HG02938 (cell line): Measurements from ENCODE around the gene DAB1.

Experiments used
- ATAC-seq: cut with Tn5 transposase; IDR thresholded peaks from one replicate; pipeline ENCODE4 v1.9.1; 2021; ENCODE audit warnings: mild to moderate bottlenecking, moderate library complexity; ENCODE audit not compliant: unreplicated experiment

The DAB1 gene

GRCh38 chr1:56995414-56996100, 428.3 kb downstream of the DAB1 start:
- no peak for ATAC-seq

DNA sequence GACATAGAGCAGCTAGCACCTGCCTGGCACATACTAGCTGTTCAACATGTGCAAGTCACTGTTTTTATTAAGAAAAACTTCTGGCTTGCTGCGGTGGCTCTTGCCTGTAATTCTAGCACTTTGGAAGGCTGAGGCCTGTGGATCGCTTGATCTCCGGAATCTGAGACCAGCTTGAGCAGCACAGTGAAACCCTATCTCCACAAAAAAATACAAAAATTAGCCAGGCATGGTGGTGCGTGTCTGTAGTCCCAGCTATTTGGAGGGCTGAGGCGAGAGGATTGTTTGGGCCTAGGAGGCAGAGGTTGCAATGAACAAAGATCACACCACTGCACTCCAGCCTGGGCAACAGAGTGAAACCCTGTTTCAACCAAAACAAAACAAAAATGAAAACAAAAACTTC, 430.4 kb downstream of the DAB1 start:
- ATAC-seq: no peak

GRCh38 chr1:56992318-56993125, 431.3 kb downstream of the DAB1 start:
- no peak for ATAC-seq

DNA sequence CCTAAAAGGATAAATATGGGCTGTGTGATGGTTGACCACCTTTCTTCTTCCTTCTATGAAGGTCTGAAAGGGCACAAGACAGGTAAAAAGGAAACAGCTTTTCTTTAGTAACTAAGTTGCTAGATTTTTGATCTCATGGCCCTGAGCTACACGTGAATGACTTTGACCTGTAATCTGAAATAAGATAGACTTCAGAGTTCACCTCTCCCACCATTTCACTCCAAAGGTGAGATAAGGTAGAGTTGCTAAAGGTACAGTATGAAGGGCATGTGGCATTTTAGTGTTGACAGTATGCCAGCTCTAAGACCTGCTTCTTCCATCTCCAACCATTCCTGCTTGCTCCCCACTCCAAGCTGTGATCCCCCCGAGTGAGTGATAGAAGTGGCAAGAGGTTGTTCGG, 432.3 kb downstream of the DAB1 start:
- no peak for ATAC-seq

DNA sequence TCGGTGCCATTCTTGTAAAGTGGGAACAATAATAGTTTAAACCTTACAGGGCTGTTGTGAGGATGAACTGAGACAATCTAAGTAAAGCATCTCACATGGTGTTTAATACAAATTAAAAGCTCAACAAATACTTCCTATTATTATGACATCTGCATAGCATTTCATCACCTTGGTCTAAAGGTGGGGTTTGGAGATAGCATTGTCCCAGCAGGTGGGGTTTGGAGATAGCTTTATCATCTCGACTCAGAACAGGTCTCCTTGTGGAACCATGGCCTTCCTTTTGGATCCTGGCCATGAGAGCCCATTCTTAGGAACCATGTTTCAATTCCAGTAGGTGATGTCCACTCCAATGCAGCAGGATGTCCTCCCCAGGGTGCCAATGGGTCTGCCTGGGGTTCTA, 437.5 kb downstream of the DAB1 start:
- ATAC-seq: no peak

DNA sequence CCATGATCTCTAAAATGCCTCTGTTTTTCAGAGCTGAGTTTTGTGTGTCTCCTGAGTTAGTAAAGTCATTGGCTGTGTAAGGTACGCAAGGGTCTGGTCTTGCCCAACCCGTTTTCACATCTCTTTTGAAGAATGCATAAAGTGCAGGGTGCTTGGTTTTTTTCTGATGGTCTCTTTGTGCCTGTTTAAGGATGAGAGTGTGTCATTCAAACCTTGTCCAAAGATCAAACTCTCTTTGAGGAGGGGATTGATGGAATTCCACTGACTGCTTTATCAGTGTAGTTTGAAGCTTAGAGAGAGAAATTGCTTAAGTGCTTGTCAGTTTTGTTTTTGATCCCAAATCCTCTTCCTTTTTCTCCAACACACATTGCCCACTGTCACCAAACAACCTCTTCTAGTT, 438.0 kb downstream of the DAB1 start:
- no peak for ATAC-seq

- no peak for ATAC-seq
Observed at GRCh38 chr1:56983484-56983883, 440.4 kb downstream of the DAB1 start.

- ATAC-seq: no peak
Observed at GRCh38 chr1:56979986-56980755, 443.7 kb downstream of the DAB1 start.

DNA sequence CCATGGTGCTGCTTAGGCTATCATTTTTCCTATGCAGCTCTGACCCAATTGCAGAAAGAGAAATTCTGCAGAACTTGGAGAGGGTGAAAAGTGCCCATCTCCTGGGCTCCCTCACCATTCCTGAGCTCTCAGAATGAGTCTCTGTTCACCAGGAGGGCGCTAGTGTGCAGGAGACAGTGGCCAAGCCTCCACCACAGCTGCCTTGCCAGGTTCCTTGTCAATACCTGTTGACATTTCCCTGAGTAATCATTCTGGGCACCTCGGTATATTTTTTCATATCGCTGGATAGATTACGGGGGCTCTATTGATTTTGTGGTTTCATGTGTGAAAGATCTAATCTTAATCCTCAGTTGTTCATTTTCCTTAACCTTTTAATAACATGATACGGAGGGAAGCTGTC, 445.0 kb downstream of the DAB1 start:
- no peak for ATAC-seq

- ATAC-seq: no peak
Observed at GRCh38 chr1:56977910-56978309, 445.9 kb downstream of the DAB1 start.

DNA sequence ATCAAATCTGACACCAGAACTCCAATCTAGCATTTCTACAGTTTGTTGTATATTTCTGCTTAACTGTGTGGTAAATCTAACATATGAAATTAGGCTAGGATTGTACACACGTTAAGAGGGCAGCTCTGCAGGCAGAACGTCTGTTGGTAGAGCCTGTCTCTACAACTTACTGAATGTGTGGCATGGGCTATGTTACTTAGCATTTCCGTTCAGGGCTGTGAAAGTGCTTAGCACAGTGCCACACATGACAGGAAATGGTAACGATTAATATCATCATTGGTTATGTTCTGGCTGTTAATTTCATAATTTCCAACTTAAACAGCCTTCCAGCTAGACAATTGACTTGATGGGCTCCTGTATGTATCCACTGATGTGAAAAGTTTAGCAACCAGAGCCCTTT, 448.4 kb downstream of the DAB1 start:
- ATAC-seq: no peak

GRCh38 chr1:56973923-56974742, 449.7 kb downstream of the DAB1 start:
- no peak for ATAC-seq

DNA sequence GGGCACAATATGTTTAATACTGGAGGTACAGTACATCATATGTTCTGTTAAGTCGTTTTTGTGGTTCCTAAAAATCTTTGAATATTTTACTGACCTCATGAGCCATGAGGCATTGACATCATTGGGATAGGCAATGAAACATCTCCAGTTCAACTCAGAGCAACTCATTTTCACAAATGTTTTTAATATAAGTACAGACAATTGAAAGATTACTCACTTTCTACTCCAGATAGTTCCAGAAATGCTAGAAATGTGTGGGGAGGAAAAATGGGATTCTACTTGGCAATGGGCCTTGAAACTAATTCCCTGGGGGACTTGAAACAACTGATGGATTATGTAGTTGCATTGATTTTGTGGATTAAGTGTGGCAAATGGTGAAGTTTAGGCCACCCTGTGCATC, 450.9 kb downstream of the DAB1 start:
- no peak for ATAC-seq

DNA sequence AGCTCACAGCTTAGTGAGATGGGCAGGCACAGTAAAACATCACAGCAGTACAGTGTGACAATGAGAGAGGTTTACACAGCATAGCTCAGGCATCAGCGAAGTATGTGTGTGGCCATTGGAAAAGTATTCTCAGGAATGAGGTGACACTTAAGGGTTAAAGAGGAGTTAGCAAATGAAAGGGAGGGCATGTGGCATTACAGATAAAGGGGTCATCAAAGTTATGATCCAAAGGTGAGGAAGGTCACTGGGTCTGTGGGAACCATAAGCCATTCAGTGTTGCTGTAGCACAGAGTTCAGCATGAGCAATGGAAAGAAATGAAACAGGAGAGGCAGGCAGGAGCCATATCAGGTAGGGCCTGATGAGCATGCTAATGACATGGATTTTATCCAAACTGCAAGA, 453.6 kb downstream of the DAB1 start:
- no peak for ATAC-seq

DNA sequence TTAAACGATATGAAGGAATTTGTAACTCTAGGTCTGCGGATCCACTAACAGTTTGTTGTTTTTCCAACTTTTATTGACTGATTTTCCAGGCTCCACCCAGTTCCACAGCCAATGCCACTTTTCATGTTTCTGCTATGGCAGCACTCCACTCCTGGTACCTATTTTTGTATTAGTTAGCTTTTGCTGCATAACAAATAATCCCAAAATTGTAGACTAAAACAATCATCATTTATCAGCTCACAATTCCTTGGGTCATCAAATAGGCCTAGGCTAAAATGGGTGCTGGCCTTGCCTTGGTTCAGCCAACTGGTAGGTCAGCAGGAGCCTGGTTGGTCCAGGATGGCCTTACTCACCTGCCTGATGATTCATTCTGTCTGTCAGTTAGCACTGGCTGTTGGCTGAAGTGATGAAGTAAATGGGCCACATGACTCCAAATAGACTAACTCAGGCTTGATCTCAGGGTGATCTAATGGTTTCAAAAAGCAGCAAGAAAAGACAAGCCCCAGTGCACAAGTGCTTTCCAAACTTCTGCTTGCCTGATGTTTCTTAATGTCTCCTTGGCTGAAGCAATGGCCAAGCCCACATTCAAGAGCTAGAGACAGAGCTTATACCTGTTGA, 454.9 kb downstream of the DAB1 start:
- no peak for ATAC-seq

DNA sequence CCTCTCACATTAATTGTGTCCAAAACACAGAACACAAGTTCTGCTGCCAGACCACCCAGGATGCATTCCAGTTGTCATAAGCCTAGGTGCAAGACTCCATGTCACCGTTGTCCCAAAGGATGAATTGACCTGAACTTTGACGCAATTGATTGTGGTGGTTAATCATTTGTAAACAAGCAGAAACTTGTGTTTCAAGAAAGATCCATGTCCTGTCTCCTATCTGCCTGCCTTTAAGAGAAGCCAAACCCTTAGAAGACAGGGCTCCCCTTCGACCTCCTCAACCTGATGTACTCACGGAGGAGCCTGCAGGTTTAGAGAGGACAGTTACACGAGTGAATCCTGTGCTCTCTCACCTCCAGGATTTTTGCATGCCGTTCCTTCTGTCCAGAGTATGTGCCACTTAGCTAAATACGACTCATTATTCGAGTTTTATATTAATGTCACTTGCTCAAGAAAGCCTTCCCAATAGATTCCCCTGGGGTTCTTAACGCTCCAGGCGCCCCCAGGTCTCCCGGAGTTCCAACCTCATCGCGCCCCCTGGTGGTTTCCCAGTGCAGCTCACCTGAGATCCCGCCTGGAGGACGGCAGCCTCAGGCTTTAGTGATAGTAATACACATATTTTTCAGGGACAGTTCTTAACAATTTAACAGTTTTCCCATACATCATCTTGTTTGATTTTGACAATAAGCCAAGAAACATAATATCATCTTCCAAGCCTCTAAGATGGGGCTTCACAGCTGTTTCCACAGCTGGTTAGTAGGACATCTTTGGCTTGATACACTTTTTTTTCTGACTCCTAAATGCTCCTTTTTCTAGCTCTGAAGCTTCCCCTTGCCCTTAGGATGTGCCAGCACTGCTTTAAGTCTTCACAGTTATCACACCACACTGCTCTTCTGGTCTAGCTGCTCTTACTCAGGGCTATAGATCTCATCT, 455.7 kb downstream of the DAB1 start:
- no peak for ATAC-seq

GRCh38 chr1:56967355-56967754, 456.5 kb downstream of the DAB1 start:
- no peak for ATAC-seq

DNA sequence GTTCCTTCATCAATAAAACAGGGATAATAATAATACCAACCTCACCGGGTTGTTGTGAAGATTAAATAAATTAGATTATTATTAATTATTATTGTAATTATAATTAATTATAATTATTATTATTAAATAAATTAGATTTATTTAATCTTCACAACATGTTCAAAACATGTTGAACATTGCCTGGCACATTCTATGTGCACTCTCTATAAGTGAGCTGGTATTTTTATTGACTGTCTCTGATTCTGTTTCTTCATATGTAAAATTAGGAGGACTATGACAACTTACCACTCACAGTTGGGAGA, 457.2 kb downstream of the DAB1 start:
- ATAC-seq: no peak

DNA sequence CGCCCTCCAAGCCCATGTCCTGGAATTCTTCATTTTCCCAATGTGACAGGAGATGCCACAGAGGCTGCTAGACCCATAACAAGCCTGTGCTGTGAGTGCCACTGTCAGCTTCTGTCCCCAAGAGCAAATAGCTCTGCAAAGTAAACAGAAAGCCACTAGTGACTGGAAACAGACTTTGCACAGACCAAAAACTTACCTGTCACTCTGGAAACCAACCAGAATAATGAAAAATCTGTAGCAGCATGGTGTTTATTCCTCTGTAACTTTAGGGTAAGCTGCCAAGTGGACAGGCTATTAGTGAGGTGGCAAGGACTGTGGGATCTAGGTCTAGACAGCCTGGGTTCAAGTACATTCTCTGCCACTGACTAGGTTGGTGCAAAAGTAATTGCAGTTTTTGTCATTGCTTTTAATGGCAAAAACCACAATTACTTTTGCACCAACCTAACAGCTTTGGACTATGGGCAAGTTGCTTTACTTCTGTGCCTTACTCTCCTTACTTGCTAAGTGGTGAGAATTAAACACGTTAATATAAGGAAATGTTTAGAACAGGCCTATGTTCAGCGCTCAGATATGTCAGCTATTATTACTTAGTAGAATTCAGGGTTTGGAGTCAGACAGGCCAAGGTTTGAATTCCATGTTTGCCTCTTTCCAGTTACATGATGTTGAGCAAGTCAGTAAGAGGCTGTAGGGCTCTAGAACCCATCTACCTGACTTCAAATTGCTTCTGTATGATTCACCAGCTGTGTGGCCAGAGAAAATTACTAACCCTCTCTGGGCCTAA, 457.8 kb downstream of the DAB1 start, which contains the start of gene C8B:
TSS of gene C8B (minus strand) at position 100 of the 782 bp plus-strand sequence. CDS start at position 33, 67 bp downstream.
- ATAC-seq: no peak
